HL-60 (cell line): ENCODE results near the gene ZMIZ1.

Source experiments
- DNase-seq, 2 experiments: peaks; one replicate each; pipeline ENCODE4 v3.0.0-alpha.2; 2010 to 2020; ENCODE audit warnings: low read depth in 1 of 2, low spot score in 1 of 2
- H3K27ac ChIP-seq: fragments of 250-450 bp; sonication (Bioruptor Pico); replicated peaks from 2 replicates; pipeline ENCODE4 v1.5.1; 2020; ENCODE audit warnings: mild to moderate bottlenecking, moderate library complexity
- H3K27me3 ChIP-seq: fragments of 250-450 bp; sonication (Bioruptor Pico); 2 replicates; pipeline ENCODE4 v1.5.1; 2021; ENCODE audit warnings: mild to moderate bottlenecking, moderate library complexity; ENCODE audit not compliant: insufficient read depth, poor library complexity, severe bottlenecking
- H3K4me3 ChIP-seq: replicated peaks from 2 replicates; pipeline ENCODE4 v1.5.1; 2011; ENCODE audit warnings: mild to moderate bottlenecking, control low read depth, low read length; ENCODE audit not compliant: insufficient read depth
- CTCF ChIP-seq: IDR thresholded peaks from one replicate; pipeline ENCODE4 v1.5.1; 2011; ENCODE audit warnings: low read length, control low read depth, inconsistent platforms; ENCODE audit not compliant: insufficient read depth
- GABPA ChIP-seq: IDR thresholded peaks from 2 replicates; pipeline ENCODE4 v1.6.1; 2012; ENCODE audit warnings: low read depth
- POLR2AphosphoS5 ChIP-seq: IDR thresholded peaks from 2 replicates; pipeline ENCODE4 v1.6.1; 2012; ENCODE audit warnings: low read depth
- REST ChIP-seq: IDR thresholded peaks from 2 replicates; pipeline ENCODE4 v1.6.1; 2012; ENCODE audit warnings: low read depth; ENCODE audit not compliant: insufficient replicate concordance
- SPI1 ChIP-seq: IDR thresholded peaks from 2 replicates; pipeline ENCODE4 v1.6.1; 2012; ENCODE audit warnings: low read depth, mild to moderate bottlenecking, borderline replicate concordance

The ZMIZ1 gene

GRCh38 chr10:79350407-79351154, 281.8 kb downstream of the ZMIZ1 start:
- peak overlapping the region; percentile 30 for H3K27ac ChIP-seq
- TF ChIP-seq GABPA, result no peak
- no peak for TF ChIP-seq SPI1
- no peak for TF ChIP-seq POLR2AphosphoS5
- TF ChIP-seq REST, result no peak
- TF ChIP-seq CTCF, result no peak
- H3K4me3 ChIP-seq, result peak overlapping the region; percentile 70

GRCh38 chr10:79351332-79351731, 282.6 kb downstream of the ZMIZ1 start:
- TF ChIP-seq REST, result no peak
- TF ChIP-seq GABPA, result no peak
- no peak for TF ChIP-seq POLR2AphosphoS5
- TF ChIP-seq CTCF, result no peak
- no peak for TF ChIP-seq SPI1
- DNase-seq, result no peak
- Histone ChIP-seq H3K27me3 (no peaks in the 10 kb centered on the region), H3K4me3 (no peak overlapping the region), H3K27ac (peak overlapping the region; percentile 73)

More at GRCh38 chr10:79350407-79351154, 281.8 kb downstream of the ZMIZ1 start:
- H3K27me3 ChIP-seq, result no peaks in the 10 kb centered on the region
- no peak for DNase-seq

- Histone ChIP-seq H3K4me3 (no peak overlapping the region), H3K27me3 (no peaks in the 10 kb centered on the region), H3K27ac (peak overlapping the region; percentile 73)
- TF ChIP-seq POLR2AphosphoS5, result no peak; the same call in 1 of the 2 replicates
- TF ChIP-seq GABPA, result no peak
- TF ChIP-seq CTCF, result no peak
- no peak for TF ChIP-seq SPI1
- no peak for TF ChIP-seq REST
- no peak for DNase-seq
These were observed 283.5 kb downstream of the ZMIZ1 start for GRCh38 chr10:79352035-79352877.
